Spleen (tissue), 7 donors: ENCODE measurements around the gene NRXN2.

Experiments used
- CTCF ChIP-seq, 11 experiments: fragments of 200-600 bp in 7 of 11; fragments of 450-650 bp in 4 of 11; sonication (generic) in 4 of 11; IDR thresholded peaks in 8 of 11; conservative IDR thresholded peaks in 3 of 11; 1 replicate in 7 of 11; 2 replicates in 4 of 11; pipeline versions ENCODE4 v1.4.0 to v1.8.0; 2016 to 2021; ENCODE audit warnings: antibody characterized with exemption in 11 of 11, inconsistent platforms in 4 of 11, mild to moderate bottlenecking in 1 of 11
- POLR2A ChIP-seq, 3 donors: fragments of 450-650 bp; IDR thresholded peaks; one replicate each; pipeline ENCODE4 v1.5.1; 2017; ENCODE audit warnings: antibody characterized with exemption in 3 of 3, mild to moderate bottlenecking in 1 of 3
- POLR2AphosphoS5 ChIP-seq, 3 donors: sonication (generic); formaldehyde crosslinking; IDR thresholded peaks; one replicate each; pipeline ENCODE4 v1.5.1; 2017; ENCODE audit warnings: antibody characterized with exemption in 3 of 3
- donor health status: DM: no; HTN: no; CAD: no; lungs with moderate emphysema.
- donor health status: DM: no; HTN: no; CAD: no.
- donor health status: DM: no; HTN: no; CAD: no.

- TF ChIP-seq CTCF (IDR thresholded peaks at IDR 0.05 in 8 of 11, conservative IDR thresholded peaks at IDR 0.05 in 3 of 11) (no peak), POLR2AphosphoS5 (IDR thresholded peaks at IDR 0.05) (no peak), POLR2A (IDR thresholded peaks at IDR 0.05) (no peak)
Measured at GRCh38 chr11:64695548-64695947, 27.4 kb downstream of the NRXN2 start.
